Activated T-helper 2 cell treated with anti-CD3 and anti-CD28 coated beads, Interferon-gamma antibody, Interleukin-2, Interleukin-4, amounts not matched to agents 10 μg/mL and 5 μg/mL and 100 μg/mL, durations not matched to agents 14 hours and 24 hours and 36 hours (primary cell): Measurements from ENCODE around the gene VPS26B. TPM values are rescaled to one million over a fixed set of nuclear protein-coding genes. Genes with fewer than 3 reads are reported as not detected.

Experiments
- DNase-seq: peaks from one replicate; pipeline ENCODE4 v3.0.0; 2021; ENCODE audit warnings: low spot score
- H3K27ac Mint-ChIP-seq: one replicate; pipeline ENCODE4 v1.8.0; 2021; ENCODE audit warnings: mixed read lengths
- H3K27me3 Mint-ChIP-seq: one replicate; pipeline ENCODE4 v1.8.0; 2021; ENCODE audit warnings: low read depth, mixed read lengths
- H3K36me3 Mint-ChIP-seq: one replicate; pipeline ENCODE4 v1.8.0; 2021; ENCODE audit warnings: low read depth, mixed read lengths
- H3K4me1 Mint-ChIP-seq: one replicate; pipeline ENCODE4 v1.8.0; 2021; ENCODE audit warnings: low read depth, mixed read lengths
- H3K4me3 Mint-ChIP-seq: one replicate; pipeline ENCODE4 v1.8.0; 2021; ENCODE audit warnings: low read depth, mild to moderate bottlenecking, moderate library complexity, mixed read lengths
- H3K9me3 Mint-ChIP-seq: one replicate; pipeline ENCODE4 v1.8.0; 2021; ENCODE audit warnings: mixed read lengths
- intact Hi-C: fragments of 100-400 bp; cut with micrococcal nuclease; formaldehyde crosslinking; loops from one replicate; pipeline ENCODE4 v1.15.1; 2023
- total RNA-seq: library from RNA; stranded (reverse); gene quantifications from 2 replicates; pipeline ENCODE4 v1.2.3, GENCODE V29; 2022

VPS26B gene
- total RNA-seq, 1 donor from 2014 or later, result 41.7 TPM

GRCh38 chr11:134215836-134216235 is 8.6 kb upstream of the VPS26B start:
- no peaks in the 10 kb centered on the region for H3K9me3 Mint-ChIP-seq
- intact Hi-C loops, result no loop called here
- no peak overlapping the region for H3K4me3 Mint-ChIP-seq
- H3K36me3 Mint-ChIP-seq, result peaks cover 67% of the 10 kb centered on the region
- H3K4me1 Mint-ChIP-seq, result peaks cover 58% of the 10 kb centered on the region
- H3K27me3 Mint-ChIP-seq, result no peaks in the 10 kb centered on the region
- no peak for DNase-seq
- H3K27ac Mint-ChIP-seq, result no peak overlapping the region

- no peak overlapping the region for H3K27ac Mint-ChIP-seq
- peaks cover 63% of the 10 kb centered on the region for H3K36me3 Mint-ChIP-seq
- H3K27me3 Mint-ChIP-seq, result no peaks in the 10 kb centered on the region
- no peak for DNase-seq
- no peaks in the 10 kb centered on the region for H3K9me3 Mint-ChIP-seq
- no peak overlapping the region for H3K4me3 Mint-ChIP-seq
- intact Hi-C loops, result no loop called here
- peaks cover 59% of the 10 kb centered on the region for H3K4me1 Mint-ChIP-seq
These were observed 7.7 kb upstream of the VPS26B start for GRCh38 chr11:134216816-134217215.

GRCh38 chr11:134223121-134223520 is 1.4 kb upstream of the VPS26B start:
- H3K27me3 Mint-ChIP-seq, result no peaks in the 10 kb centered on the region
- peak overlapping the region; percentile 97 for H3K27ac Mint-ChIP-seq
- H3K9me3 Mint-ChIP-seq, result no peaks in the 10 kb centered on the region
- DNase-seq, result no peak
- H3K36me3 Mint-ChIP-seq, result peaks cover 48% of the 10 kb centered on the region
- intact Hi-C loops, result loop anchor here (2.0 to 10.0 kb wide), 4 partner anchors 14 to 296 kb away; no protein-coding TSS in a partner anchor
- peak overlapping the region; percentile 97 for H3K4me3 Mint-ChIP-seq
- peaks cover 63% of the 10 kb centered on the region for H3K4me1 Mint-ChIP-seq

GRCh38 chr11:134224710-134225664 is 516 bp downstream of the VPS26B start:
- peak; percentile 61 for DNase-seq
- Mint-ChIP-seq H3K4me3 (peak overlapping the region; percentile 89), H3K4me1 (peaks cover 66% of the 10 kb centered on the region), H3K27ac (peak overlapping the region; percentile 86), H3K36me3 (peaks cover 39% of the 10 kb centered on the region), H3K27me3 (no peaks in the 10 kb centered on the region), H3K9me3 (no peaks in the 10 kb centered on the region)
- intact Hi-C loops, result loop anchor here (1.0 to 10.0 kb wide), 5 partner anchors 28 to 298 kb away; partner anchors contain the start of genes ACAD8, GLB1L3 and THYN1

- intact Hi-C loops, result loop anchor here (10.0 kb wide), 1 partner anchor 192 kb away; no protein-coding TSS in a partner anchor
- H3K4me1 Mint-ChIP-seq, result peaks cover 69% of the 10 kb centered on the region
- DNase-seq, result no peak
- no peak overlapping the region for H3K27ac Mint-ChIP-seq
- H3K9me3 Mint-ChIP-seq, result no peaks in the 10 kb centered on the region
- peaks cover 31% of the 10 kb centered on the region for H3K36me3 Mint-ChIP-seq
- peak overlapping the region; percentile 37 for H3K4me3 Mint-ChIP-seq
- H3K27me3 Mint-ChIP-seq, result no peaks in the 10 kb centered on the region
These were observed 2.4 kb downstream of the VPS26B start for GRCh38 chr11:134226806-134227325.

- intact Hi-C loops, result loop anchor here (10.0 kb wide), 1 partner anchor 194 kb away; no protein-coding TSS in a partner anchor
- no peaks in the 10 kb centered on the region for H3K9me3 Mint-ChIP-seq
- DNase-seq, result no peak
- H3K27ac Mint-ChIP-seq, result no peak overlapping the region
- no peaks in the 10 kb centered on the region for H3K27me3 Mint-ChIP-seq
- H3K4me1 Mint-ChIP-seq, result peaks cover 70% of the 10 kb centered on the region
- H3K4me3 Mint-ChIP-seq, result no peak overlapping the region
- peaks cover 16% of the 10 kb centered on the region for H3K36me3 Mint-ChIP-seq
These were observed 4.2 kb downstream of the VPS26B start for GRCh38 chr11:134228625-134229024.

GRCh38 chr11:134229126-134229790 is 4.8 kb downstream of the VPS26B start:
- no peak overlapping the region for H3K27ac Mint-ChIP-seq
- DNase-seq, result no peak
- no peaks in the 10 kb centered on the region for H3K9me3 Mint-ChIP-seq
- H3K4me3 Mint-ChIP-seq, result no peak overlapping the region
- peaks cover 70% of the 10 kb centered on the region for H3K4me1 Mint-ChIP-seq
- intact Hi-C loops, result loop anchor here (10.0 kb wide), 1 partner anchor 194 kb away; no protein-coding TSS in a partner anchor
- peaks cover 16% of the 10 kb centered on the region for H3K36me3 Mint-ChIP-seq
- no peaks in the 10 kb centered on the region for H3K27me3 Mint-ChIP-seq

GRCh38 chr11:134230339-134230738 is 5.9 kb downstream of the VPS26B start:
- intact Hi-C loops, result no loop called here
- no peaks in the 10 kb centered on the region for H3K9me3 Mint-ChIP-seq
- peaks cover 70% of the 10 kb centered on the region for H3K4me1 Mint-ChIP-seq
- H3K4me3 Mint-ChIP-seq, result no peak overlapping the region
- no peaks in the 10 kb centered on the region for H3K27me3 Mint-ChIP-seq
- DNase-seq, result no peak
- peak overlapping the region; percentile 33 for H3K27ac Mint-ChIP-seq
- H3K36me3 Mint-ChIP-seq, result peaks cover 21% of the 10 kb centered on the region

- intact Hi-C loops, result no loop called here
- no peak overlapping the region for H3K4me3 Mint-ChIP-seq
These were observed 7.6 kb downstream of the VPS26B start for GRCh38 chr11:134231958-134232659.

GRCh38 chr11:134233729-134234179 is 9.3 kb downstream of the VPS26B start:
- H3K9me3 Mint-ChIP-seq, result no peaks in the 10 kb centered on the region
- H3K27ac Mint-ChIP-seq, result no peak overlapping the region
- peaks cover 31% of the 10 kb centered on the region for H3K36me3 Mint-ChIP-seq
- DNase-seq, result no peak
- no peaks in the 10 kb centered on the region for H3K27me3 Mint-ChIP-seq
- no peak overlapping the region for H3K4me3 Mint-ChIP-seq
- intact Hi-C loops, result no loop called here
- H3K4me1 Mint-ChIP-seq, result peaks cover 42% of the 10 kb centered on the region

More at GRCh38 chr11:134231958-134232659, 7.6 kb downstream of the VPS26B start:
- Mint-ChIP-seq H3K4me1 (peaks cover 56% of the 10 kb centered on the region), H3K27ac (peak overlapping the region; percentile 7), H3K27me3 (no peaks in the 10 kb centered on the region), H3K36me3 (peaks cover 29% of the 10 kb centered on the region), H3K9me3 (no peaks in the 10 kb centered on the region)
- DNase-seq, result no peak

- H3K4me1 Mint-ChIP-seq, result peaks cover 29% of the 10 kb centered on the region
- H3K4me3 Mint-ChIP-seq, result no peak overlapping the region
- no peaks in the 10 kb centered on the region for H3K9me3 Mint-ChIP-seq
- DNase-seq, result no peak
- H3K27me3 Mint-ChIP-seq, result no peaks in the 10 kb centered on the region
- peaks cover 38% of the 10 kb centered on the region for H3K36me3 Mint-ChIP-seq
- intact Hi-C loops, result no loop called here
- H3K27ac Mint-ChIP-seq, result no peak overlapping the region
These were observed 10.9 kb downstream of the VPS26B start for GRCh38 chr11:134235399-134235798.
